GM18858 (cell line): ENCODE results near the gene ATG13.

Experiments
- ATAC-seq: cut with Tn5 transposase; IDR thresholded peaks from one replicate; pipeline ENCODE4 v1.9.1; 2021; ENCODE audit not compliant: unreplicated experiment

The ATG13 gene

DNA sequence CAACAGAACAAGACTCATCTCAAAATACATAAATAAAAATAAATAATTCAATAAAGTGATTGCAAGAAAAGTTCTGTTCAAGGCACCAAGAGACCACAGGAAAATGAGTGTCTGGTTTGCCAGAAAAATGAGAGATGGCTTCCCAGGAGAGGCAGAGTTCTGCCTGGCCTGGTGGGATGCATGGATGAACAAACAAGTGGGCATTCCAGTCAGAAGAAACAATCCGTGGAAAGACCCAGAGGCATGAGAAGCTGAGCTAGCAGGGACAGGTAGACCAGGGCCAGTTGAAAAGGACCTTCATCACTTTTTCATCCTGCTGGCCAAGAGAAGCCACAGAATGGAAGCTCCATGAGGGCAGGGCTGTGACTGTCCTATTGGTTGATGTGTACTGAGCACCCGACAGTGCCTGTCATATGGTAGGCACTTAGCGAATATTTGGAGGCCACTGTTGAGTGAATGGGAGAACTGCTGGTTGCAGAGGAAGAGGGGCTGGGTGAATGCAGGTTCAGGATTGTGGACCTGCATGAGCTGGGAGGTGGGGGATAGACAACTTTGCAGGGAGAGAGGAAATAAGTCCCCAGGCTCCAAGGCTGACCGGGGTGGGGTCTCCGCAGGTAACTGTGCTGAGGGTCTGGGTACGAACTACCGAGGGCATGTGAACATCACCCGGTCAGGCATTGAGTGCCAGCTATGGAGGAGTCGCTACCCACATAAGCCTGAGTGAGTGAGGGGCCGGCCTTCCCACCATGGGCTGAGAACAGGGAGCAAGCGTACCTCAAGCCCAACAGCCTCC is 105.4 kb downstream of the ATG13 start:
- no peak for ATAC-seq

DNA sequence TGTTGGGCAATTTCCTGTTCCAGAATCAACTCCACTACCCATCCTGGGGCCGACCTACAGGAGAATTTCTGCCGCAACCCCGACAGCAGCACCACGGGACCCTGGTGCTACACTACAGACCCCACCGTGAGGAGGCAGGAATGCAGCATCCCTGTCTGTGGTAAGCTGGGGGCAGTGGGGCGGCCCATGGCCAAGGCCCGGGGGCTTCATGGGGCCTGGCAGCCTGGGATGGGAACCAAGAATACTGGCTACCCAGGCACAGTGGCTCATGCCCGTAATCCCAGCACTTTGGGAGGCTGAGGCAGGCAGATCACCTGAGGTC is 106.0 kb downstream of the ATG13 start:
- no peak for ATAC-seq

DNA sequence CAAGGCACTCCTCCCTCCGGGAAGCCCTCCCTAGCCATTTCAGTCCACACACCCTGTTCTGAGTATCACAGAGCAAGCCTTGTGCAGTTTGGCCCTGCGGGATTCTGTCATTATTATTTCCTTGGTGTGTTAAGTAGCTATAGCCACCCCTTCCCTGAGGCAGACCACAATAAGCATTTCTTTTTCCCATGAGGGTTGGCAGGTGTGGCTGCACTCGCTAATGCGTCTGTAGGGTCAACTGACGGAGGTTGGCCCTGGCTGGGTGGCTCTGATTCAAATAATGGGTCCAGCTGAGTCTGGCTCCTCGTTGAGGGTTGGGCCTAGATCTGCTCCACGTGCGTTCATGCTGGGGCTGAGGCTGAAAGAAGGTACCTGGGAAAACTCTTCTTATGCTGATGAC is 106.7 kb downstream of the ATG13 start:
- no peak for ATAC-seq
